GM23338 (cell line): ENCODE data around the gene RAB13. TPM values are rescaled to one million over a fixed set of nuclear protein-coding genes. Genes with fewer than 3 reads are reported as not detected.

ENCODE experiments used
- ATAC-seq: fragments of 200-7000 bp; cut with Tn5 transposase; 3 replicates; pipeline ENCODE4 v1.9.1; 2020
- DNase-seq: peaks from one replicate; pipeline ENCODE4 v3.0.0-alpha.2; 2015; ENCODE audit warnings: low spot score
- H2AFZ ChIP-seq: fragments of 200-600 bp; sonication (generic); 2 replicates; pipeline ENCODE4 v1.8.0; 2016; ENCODE audit warnings: antibody characterized with exemption, mild to moderate bottlenecking, moderate library complexity
- H3F3A ChIP-seq: fragments of 200-600 bp; sonication (generic); replicated peaks from 2 replicates; pipeline ENCODE4 v1.8.0; 2017; ENCODE audit warnings: antibody characterized with exemption, mixed run types, low read depth
- H3K27ac ChIP-seq: fragments of 200-600 bp; sonication (generic); 2 replicates; pipeline ENCODE4 v1.6.1; 2016; ENCODE audit warnings: low read depth
- H3K27me3 ChIP-seq: fragments of 200-600 bp; sonication (generic); 2 replicates; pipeline ENCODE4 v1.8.0; 2016; ENCODE audit warnings: mild to moderate bottlenecking, mixed run types, moderate library complexity; ENCODE audit not compliant: insufficient read depth
- H3K36me3 ChIP-seq: fragments of 200-600 bp; sonication (generic); 2 replicates; pipeline ENCODE4 v1.8.0; 2016; ENCODE audit warnings: mild to moderate bottlenecking; ENCODE audit not compliant: insufficient read depth
- H3K4me1 ChIP-seq: fragments of 200-600 bp; sonication (generic); 2 replicates; pipeline ENCODE4 v1.8.0; 2016; ENCODE audit warnings: mild to moderate bottlenecking, moderate library complexity; ENCODE audit not compliant: insufficient read depth
- H3K4me2 ChIP-seq: fragments of 200-600 bp; sonication (generic); 2 replicates; pipeline ENCODE4 v1.7.1; 2017; ENCODE audit warnings: mixed run types
- H3K4me3 ChIP-seq: fragments of 200-600 bp; sonication (generic); 2 replicates; pipeline ENCODE4 v1.6.1; 2016; ENCODE audit warnings: mixed run types
- H3K79me2 ChIP-seq: fragments of 200-600 bp; sonication (generic); replicated peaks from 2 replicates; pipeline ENCODE4 v1.8.0; 2017; ENCODE audit warnings: mild to moderate bottlenecking; ENCODE audit not compliant: insufficient read depth
- H3K9me2 ChIP-seq: fragments of 200-600 bp; sonication (generic); 2 replicates; pipeline ENCODE4 v1.8.0; 2017; ENCODE audit not compliant: insufficient read depth
- H4K20me1 ChIP-seq: fragments of 200-600 bp; sonication (generic); replicated peaks from 2 replicates; pipeline ENCODE4 v1.8.0; 2017; ENCODE audit warnings: mild to moderate bottlenecking; ENCODE audit not compliant: insufficient read depth
- H3K27ac Mint-ChIP-seq: 2 replicates; pipeline ENCODE4 v1.8.0; 2020; ENCODE audit warnings: inconsistent platforms, mild to moderate bottlenecking, moderate library complexity, mixed read lengths
- H3K27me3 Mint-ChIP-seq: 3 replicates; pipeline ENCODE4 v1.8.0; 2022; ENCODE audit warnings: low read depth, mild to moderate bottlenecking, moderate library complexity, mixed read lengths, inconsistent platforms; ENCODE audit not compliant: insufficient read depth, poor library complexity
- H3K36me3 Mint-ChIP-seq: 3 replicates; pipeline ENCODE4 v1.8.0; 2021; ENCODE audit warnings: low read depth, mild to moderate bottlenecking, inconsistent platforms, moderate library complexity, mixed read lengths
- H3K4me1 Mint-ChIP-seq: 3 replicates; pipeline ENCODE4 v1.8.0; 2020; ENCODE audit warnings: mild to moderate bottlenecking, inconsistent platforms, mixed read lengths
- H3K4me3 Mint-ChIP-seq: 3 replicates; pipeline ENCODE4 v1.8.0; 2021; ENCODE audit warnings: moderate library complexity, mild to moderate bottlenecking, inconsistent platforms, mixed read lengths
- H3K9me3 Mint-ChIP-seq: 3 replicates; pipeline ENCODE4 v1.8.0; 2020; ENCODE audit warnings: moderate library complexity, mild to moderate bottlenecking, inconsistent platforms, mixed read lengths
- EZH2 ChIP-seq: fragments of 200-600 bp; sonication (generic); IDR thresholded peaks from one replicate; pipeline ENCODE4 v1.8.0; 2017; ENCODE audit warnings: antibody characterized with exemption, mild to moderate bottlenecking, low read depth; ENCODE audit not compliant: unreplicated experiment
- EZH2phosphoT487 ChIP-seq: fragments of 200-600 bp; sonication (generic); IDR thresholded peaks from one replicate; pipeline ENCODE4 v1.8.1; 2018; ENCODE audit warnings: antibody characterized with exemption; ENCODE audit not compliant: unreplicated experiment
- JUNB ChIP-seq: IDR thresholded peaks from one replicate; pipeline ENCODE4 v1.6.1; 2016; ENCODE audit warnings: antibody characterized with exemption; ENCODE audit not compliant: unreplicated experiment
- NANOG ChIP-seq: IDR thresholded peaks from 2 replicates; pipeline ENCODE4 v1.6.1; 2016; ENCODE audit warnings: antibody characterized with exemption, borderline replicate concordance
- POLR2AphosphoS5 ChIP-seq: IDR thresholded peaks from 2 replicates; pipeline ENCODE4 v1.6.1; 2016; ENCODE audit warnings: antibody characterized with exemption, low read depth
- REST ChIP-seq: IDR thresholded peaks from one replicate; pipeline ENCODE4 v1.6.1; 2018; ENCODE audit warnings: antibody characterized with exemption; ENCODE audit not compliant: unreplicated experiment
- STAT1 ChIP-seq: IDR thresholded peaks from one replicate; pipeline ENCODE4 v1.6.1; 2016; ENCODE audit warnings: antibody characterized with exemption; ENCODE audit not compliant: unreplicated experiment
- ZNF114 ChIP-seq: fragments of 250-450 bp; sonication (Bioruptor Pico); IDR thresholded peaks from 2 replicates; pipeline ENCODE4 v1.5.0; 2020; ENCODE audit warnings: mild to moderate bottlenecking, moderate library complexity
- ZNF331 ChIP-seq: fragments of 250-450 bp; sonication (Bioruptor Pico); IDR thresholded peaks from 2 replicates; pipeline ENCODE4 v1.5.0; 2020; ENCODE audit warnings: low read depth, mild to moderate bottlenecking, moderate library complexity
- ZNF462 ChIP-seq: fragments of 250-450 bp; sonication (Bioruptor Pico); IDR thresholded peaks from 2 replicates; pipeline ENCODE4 v1.5.0; 2020; ENCODE audit warnings: mild to moderate bottlenecking, moderate library complexity
- polyA plus RNA-seq: library from polyadenylated mRNA; unstranded; fragments of >200 nt; fragmentation: Nextera tagmentation; extraction: Ambion mirVana; gene quantifications from 2 replicates; pipeline ENCODE4 v1.2.1, GENCODE V29; 2016
- total RNA-seq: library from RNA; depleted of rRNA; stranded (reverse); fragments of >200 nt; shearing (Covaris generic); gene quantifications from 2 replicates; pipeline ENCODE4 v1.2.3, GENCODE V29; 2014
- TF ChIP-seq, protein P1 (sequence below), 2 experiments: fragments of 200-600 bp in 1 of 2; sonication (generic) in 1 of 2; conservative IDR thresholded peaks; 2 replicates each; pipeline versions ENCODE4 v1.5.1 to v1.6.1; 2016 to 2017; ENCODE audit warnings: antibody characterized with exemption in 2 of 2, low read depth in 2 of 2, mild to moderate bottlenecking in 2 of 2, moderate library complexity in 1 of 2

Gene RAB13
- total and polyA plus RNA-seq, 2 experiments from 2014 or later = 38.6 to 171 TPM

GRCh38 chr1:153951801-153952200 lies 34.3 kb downstream of the RAB13 start:
- H3K4me1 ChIP-seq = peaks cover 7% of the 10 kb centered on the region
- peaks cover 16% of the 10 kb centered on the region for H3K4me1 Mint-ChIP-seq
- H3F3A ChIP-seq = peaks cover 3% of the 10 kb centered on the region; the same call in 1 of the 2 replicates
- peaks cover 29% of the 10 kb centered on the region for H4K20me1 ChIP-seq
- ATAC-seq = no peak
- H3K36me3 Mint-ChIP-seq = peaks cover 50% of the 10 kb centered on the region
- no peak overlapping the region for H3K27ac ChIP-seq
- H3K79me2 ChIP-seq = peaks cover 39% of the 10 kb centered on the region
- no peak overlapping the region for H3K27ac Mint-ChIP-seq
- H3K4me3 Mint-ChIP-seq = no peak overlapping the region
- H3K36me3 ChIP-seq = peaks cover 14% of the 10 kb centered on the region; the same call in 1 of the 2 replicates
- no peak overlapping the region for H3K4me2 ChIP-seq
- no peaks in the 10 kb centered on the region for H3K9me2 ChIP-seq
- DNase-seq = no peak
- TF ChIP-seq JUNB = no peak
- H3K4me3 ChIP-seq = no peak overlapping the region
- no peak overlapping the region for H2AFZ ChIP-seq
- H3K27me3 Mint-ChIP-seq = peaks cover 14% of the 10 kb centered on the region
- no peaks in the 10 kb centered on the region for H3K27me3 ChIP-seq
- no peaks in the 10 kb centered on the region for H3K9me3 Mint-ChIP-seq

GRCh38 chr1:153951183-153951582 lies 35.0 kb downstream of the RAB13 start:
- H2AFZ ChIP-seq = no peak overlapping the region
- peaks cover 29% of the 10 kb centered on the region for H4K20me1 ChIP-seq
- Mint-ChIP-seq H3K27me3 (peaks cover 14% of the 10 kb centered on the region), H3K27ac (no peak overlapping the region), H3K4me3 (no peak overlapping the region), H3K9me3 (no peaks in the 10 kb centered on the region), H3K36me3 (peaks cover 50% of the 10 kb centered on the region), H3K4me1 (peaks cover 11% of the 10 kb centered on the region)
- H3K36me3 ChIP-seq = peaks cover 14% of the 10 kb centered on the region; the same call in 1 of the 2 replicates
- H3K4me3 ChIP-seq = no peak overlapping the region
- H3K79me2 ChIP-seq = peaks cover 33% of the 10 kb centered on the region
- no peaks in the 10 kb centered on the region for H3K27me3 ChIP-seq
- peaks cover 5% of the 10 kb centered on the region; the same call in 1 of the 2 replicates for H3F3A ChIP-seq
- peaks cover 5% of the 10 kb centered on the region; the same call in 1 of the 2 replicates for H3K4me1 ChIP-seq
- ATAC-seq (no peak), DNase-seq (no peak)
- no peak overlapping the region for H3K4me2 ChIP-seq
- no peaks in the 10 kb centered on the region for H3K9me2 ChIP-seq
- no peak overlapping the region for H3K27ac ChIP-seq
- TF ChIP-seq ZNF462 (CRISPR knock-in tag) = no peak
- no peak for TF ChIP-seq EZH2phosphoT487
- TF ChIP-seq EZH2 = no peak
- TF ChIP-seq, protein P1, sequence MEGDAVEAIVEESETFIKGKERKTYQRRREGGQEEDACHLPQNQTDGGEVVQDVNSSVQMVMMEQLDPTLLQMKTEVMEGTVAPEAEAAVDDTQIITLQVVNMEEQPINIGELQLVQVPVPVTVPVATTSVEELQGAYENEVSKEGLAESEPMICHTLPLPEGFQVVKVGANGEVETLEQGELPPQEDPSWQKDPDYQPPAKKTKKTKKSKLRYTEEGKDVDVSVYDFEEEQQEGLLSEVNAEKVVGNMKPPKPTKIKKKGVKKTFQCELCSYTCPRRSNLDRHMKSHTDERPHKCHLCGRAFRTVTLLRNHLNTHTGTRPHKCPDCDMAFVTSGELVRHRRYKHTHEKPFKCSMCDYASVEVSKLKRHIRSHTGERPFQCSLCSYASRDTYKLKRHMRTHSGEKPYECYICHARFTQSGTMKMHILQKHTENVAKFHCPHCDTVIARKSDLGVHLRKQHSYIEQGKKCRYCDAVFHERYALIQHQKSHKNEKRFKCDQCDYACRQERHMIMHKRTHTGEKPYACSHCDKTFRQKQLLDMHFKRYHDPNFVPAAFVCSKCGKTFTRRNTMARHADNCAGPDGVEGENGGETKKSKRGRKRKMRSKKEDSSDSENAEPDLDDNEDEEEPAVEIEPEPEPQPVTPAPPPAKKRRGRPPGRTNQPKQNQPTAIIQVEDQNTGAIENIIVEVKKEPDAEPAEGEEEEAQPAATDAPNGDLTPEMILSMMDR (conservative IDR thresholded peaks at IDR 0.05; ENCODE audit: low read depth in 2 of 2) = no peak
- TF ChIP-seq NANOG = no peak
- TF ChIP-seq JUNB = no peak
- no peak for TF ChIP-seq ZNF331 (CRISPR knock-in tag)
- TF ChIP-seq REST = no peak
- no peak for TF ChIP-seq ZNF114 (CRISPR knock-in tag)
- TF ChIP-seq STAT1 = no peak
- no peak for TF ChIP-seq POLR2AphosphoS5
